Bronchial epithelial cell (primary cell): Measurements from ENCODE around the gene DOK5. TPM values are rescaled to one million over a fixed set of nuclear protein-coding genes. Genes with fewer than 3 reads are reported as not detected.

ENCODE experiments used
- DNase-seq: peaks from one replicate; pipeline ENCODE4 v3.0.0-alpha.2; 2010; ENCODE audit warnings: low read depth
- FAIRE-seq: peaks from 2 replicates; lab custom pipeline; 2011; peaks lifted over from hg19 to GRCh38; lab: Jason Lieb, UNC
- H3K27me3 ChIP-seq: 2 replicates; pipeline ENCODE4 v1.5.1; 2011; ENCODE audit warnings: low read length; ENCODE audit not compliant: control insufficient read depth, insufficient read depth
- H3K36me3 ChIP-seq: 2 replicates; pipeline ENCODE4 v1.5.1; 2011; ENCODE audit warnings: low read length; ENCODE audit not compliant: control insufficient read depth, insufficient read depth
- H3K4me3 ChIP-seq: 2 replicates; pipeline ENCODE4 v1.5.1; 2011; ENCODE audit warnings: mild to moderate bottlenecking, low read depth, low read length, control low read depth
- CTCF ChIP-seq: IDR thresholded peaks from 2 replicates; pipeline ENCODE4 v1.5.1; 2011; ENCODE audit warnings: mild to moderate bottlenecking, moderate library complexity, low read length, control low read depth, inconsistent platforms; ENCODE audit not compliant: insufficient read depth, severe bottlenecking
- total RNA-seq: library from RNA; depleted of rRNA; stranded (reverse); fragments of >200 nt; gene quantifications from 2 replicates; pipeline ENCODE4 v1.2.1, GENCODE V29; 2014

DOK5 gene
- total RNA-seq, 1 donor from 2014 or later: not detected

- FAIRE-seq (no peak), DNase-seq (no peak)
- no peak for TF ChIP-seq CTCF
- Histone ChIP-seq H3K4me3 (no peak overlapping the region), H3K36me3 (no peaks in the 10 kb centered on the region), H3K27me3 (no peaks in the 10 kb centered on the region)
Measured at GRCh38 chr20:54464003-54464402, 11.4 kb upstream of the DOK5 start.

DNA sequence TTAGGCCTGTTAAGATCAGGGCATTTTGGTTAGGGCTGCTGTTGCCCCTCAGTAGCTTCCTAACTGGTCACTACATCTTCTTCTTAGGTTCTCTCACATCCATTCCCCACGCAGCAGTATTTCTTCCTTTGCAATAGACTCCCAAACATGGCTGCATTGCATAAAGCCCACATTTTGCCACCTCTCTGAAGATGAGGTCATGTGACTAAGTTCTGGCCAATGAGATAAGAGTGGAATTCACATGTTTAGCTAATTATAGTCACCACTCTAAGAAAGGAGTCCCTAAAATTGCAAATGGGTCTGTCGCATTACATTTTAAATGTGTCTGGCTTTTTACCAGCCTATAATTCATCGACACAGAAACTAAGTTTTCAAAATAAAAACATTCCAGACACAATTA lies 9.3 kb upstream of the DOK5 start:
- Histone ChIP-seq H3K36me3 (no peaks in the 10 kb centered on the region), H3K27me3 (no peaks in the 10 kb centered on the region), H3K4me3 (no peak overlapping the region)
- DNase-seq: no peak
- no peak for FAIRE-seq
- no peak for TF ChIP-seq CTCF

DNA sequence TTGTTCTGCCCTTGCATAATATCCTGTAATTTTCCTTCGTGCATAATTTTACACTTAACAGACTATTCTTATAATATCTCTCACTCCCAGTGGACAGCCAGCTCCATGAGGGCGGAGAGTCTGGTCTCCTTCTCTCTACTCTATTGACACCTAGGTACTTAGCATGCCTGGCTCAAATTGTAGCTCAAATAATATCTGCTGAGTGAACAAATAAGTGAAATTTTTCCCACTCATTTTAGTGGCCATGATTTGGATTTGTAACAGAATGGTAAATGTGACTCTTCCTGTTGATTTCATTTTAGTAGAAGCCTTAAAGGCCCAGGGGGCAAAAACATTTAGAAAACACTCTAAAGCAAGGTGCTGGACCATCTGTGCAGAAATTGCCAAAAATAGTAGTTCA lies 7.8 kb upstream of the DOK5 start:
- FAIRE-seq: no peak
- no peak overlapping the region for H3K4me3 ChIP-seq

GRCh38 chr20:54468082-54468481 lies 7.3 kb upstream of the DOK5 start:
- Histone ChIP-seq H3K36me3 (no peaks in the 10 kb centered on the region), H3K4me3 (no peak overlapping the region), H3K27me3 (no peaks in the 10 kb centered on the region)
- no peak for FAIRE-seq
- no peak for TF ChIP-seq CTCF
- DNase-seq: no peak

More for the DNA sequence above, 7.8 kb upstream of the DOK5 start:
- Histone ChIP-seq H3K27me3 (no peaks in the 10 kb centered on the region), H3K36me3 (no peaks in the 10 kb centered on the region)
- no peak for TF ChIP-seq CTCF
- DNase-seq: no peak

DNA sequence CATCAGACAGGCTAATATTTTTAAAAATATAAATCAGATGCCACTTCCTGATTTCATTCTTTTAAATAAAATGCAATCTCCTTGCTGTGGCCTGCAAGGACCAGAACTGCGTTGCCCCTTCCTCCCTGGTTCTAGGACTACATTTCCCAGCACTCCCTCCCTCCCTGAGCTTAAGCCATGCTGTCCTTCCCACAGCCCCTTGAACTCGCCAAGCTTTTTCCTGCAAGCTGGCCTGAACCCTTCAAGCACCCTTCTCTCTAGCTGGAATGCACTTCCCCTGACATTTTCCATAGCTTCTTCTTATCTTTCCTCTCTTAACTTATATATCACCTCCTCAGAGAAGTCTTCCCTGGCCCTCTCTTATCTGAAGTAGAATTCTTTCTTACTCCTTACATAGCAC lies 6.1 kb upstream of the DOK5 start:
- no peak for DNase-seq
- H3K27me3 ChIP-seq: no peaks in the 10 kb centered on the region
- no peak for TF ChIP-seq CTCF
- no peak for FAIRE-seq
- no peaks in the 10 kb centered on the region for H3K36me3 ChIP-seq
- no peak overlapping the region for H3K4me3 ChIP-seq

GRCh38 chr20:54469952-54470351 lies 5.4 kb upstream of the DOK5 start:
- no peak for TF ChIP-seq CTCF
- no peak overlapping the region for H3K4me3 ChIP-seq
- H3K36me3 ChIP-seq: no peaks in the 10 kb centered on the region
- peaks cover 3% of the 10 kb centered on the region for H3K27me3 ChIP-seq
- DNase-seq (no peak), FAIRE-seq (no peak)
